ENCODE data around the gene PRKAR1B.

GRCh38 chr7:713488-714230, 13.4 kb downstream of the PRKAR1B start:
- TF ChIP-seq CTCF (IDR thresholded peaks at IDR 0.05 in 2 of 3, conservative IDR thresholded peaks at IDR 0.05 in 1 of 3; ENCODE audit: borderline replicate concordance in 1 of 3, insufficient read depth in 1 of 3, low read depth in 2 of 3, low read length in 2 of 3) (no peak), ZFX (IDR thresholded peaks at IDR 0.05) (no peak), REST (IDR thresholded peaks at IDR 0.05; ENCODE audit: low read depth) (no peak), ZNF274 (IDR thresholded peaks at IDR 0.05; ENCODE audit: low read depth, low read length) (no peak), SRF (IDR thresholded peaks at IDR 0.05; ENCODE audit: low read depth) (no peak), POLR2A (IDR thresholded peaks at IDR 0.05; ENCODE audit: borderline replicate concordance, extremely low read depth, insufficient read depth, insufficient read length) (no peak), EZH2phosphoT487 (IDR thresholded peaks at IDR 0.05; ENCODE audit: borderline replicate concordance) (no peak)

All from HCT116 (cell line).